ENCODE results near the gene OSBPL6. TPM values are rescaled to one million over a fixed set of nuclear protein-coding genes. Genes with fewer than 3 reads are reported as not detected.

OSBPL6 gene
- total RNA-seq, 1 donor from 2014 or later, result 1.8 TPM

DNA sequence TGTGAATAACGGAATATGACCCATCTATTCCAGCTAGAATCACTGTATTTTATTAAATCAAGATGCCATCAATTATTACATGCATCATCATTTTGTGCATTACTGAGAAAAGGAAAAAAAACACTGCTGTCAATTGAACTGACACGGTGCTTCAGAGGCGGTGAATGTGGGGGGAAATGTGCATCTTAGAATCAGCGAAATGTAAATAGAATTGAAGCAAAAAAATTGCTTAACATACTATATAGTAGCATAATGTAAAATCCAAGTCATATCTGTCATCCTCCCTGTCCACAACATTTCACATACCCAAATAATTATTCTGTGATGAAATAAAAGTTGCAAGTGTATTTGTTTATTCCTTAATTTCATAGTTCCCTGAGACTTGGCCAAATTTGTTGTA is 172.1 kb downstream of the OSBPL6 start:
- Mint-ChIP-seq H3K4me1 (ENCODE audit: low read depth) (no peaks in the 10 kb centered on the region), H3K4me3 (ENCODE audit: low read depth) (no peak overlapping the region), H3K9me3 (no peaks in the 10 kb centered on the region), H3K27ac (no peak overlapping the region), H3K36me3 (ENCODE audit: low read depth) (no peaks in the 10 kb centered on the region), H3K27me3 (ENCODE audit: low read depth) (peaks cover 17% of the 10 kb centered on the region)
- intact Hi-C loops (cut with micrococcal nuclease), result no loop called here
- DNase-seq (ENCODE audit: low spot score), result no peak

DNA sequence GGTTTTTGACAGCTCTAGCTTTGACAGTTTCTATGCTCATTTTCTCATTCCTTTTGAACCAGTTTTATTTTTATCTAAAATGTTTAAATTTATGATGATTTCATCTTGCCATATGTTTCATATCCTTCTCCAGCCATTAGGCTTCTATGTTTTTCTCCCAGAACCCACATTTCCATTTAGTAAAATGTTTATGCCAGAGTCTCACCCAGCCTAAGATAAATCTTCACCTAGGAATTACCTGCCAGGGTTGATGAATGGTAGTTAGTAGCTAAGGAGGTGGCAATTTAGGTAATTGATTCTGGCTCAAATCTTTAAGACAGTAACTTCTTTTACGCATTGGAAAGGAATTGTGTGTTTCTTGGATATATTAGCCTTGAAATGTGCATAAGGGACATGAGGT is 173.0 kb downstream of the OSBPL6 start:
- Mint-ChIP-seq H3K27ac (no peak overlapping the region), H3K27me3 (ENCODE audit: low read depth) (peaks cover 20% of the 10 kb centered on the region), H3K36me3 (ENCODE audit: low read depth) (no peaks in the 10 kb centered on the region), H3K4me3 (ENCODE audit: low read depth) (no peak overlapping the region), H3K4me1 (ENCODE audit: low read depth) (no peaks in the 10 kb centered on the region), H3K9me3 (no peaks in the 10 kb centered on the region)
- DNase-seq (ENCODE audit: low spot score), result no peak
- intact Hi-C loops (cut with micrococcal nuclease), result no loop called here

DNA sequence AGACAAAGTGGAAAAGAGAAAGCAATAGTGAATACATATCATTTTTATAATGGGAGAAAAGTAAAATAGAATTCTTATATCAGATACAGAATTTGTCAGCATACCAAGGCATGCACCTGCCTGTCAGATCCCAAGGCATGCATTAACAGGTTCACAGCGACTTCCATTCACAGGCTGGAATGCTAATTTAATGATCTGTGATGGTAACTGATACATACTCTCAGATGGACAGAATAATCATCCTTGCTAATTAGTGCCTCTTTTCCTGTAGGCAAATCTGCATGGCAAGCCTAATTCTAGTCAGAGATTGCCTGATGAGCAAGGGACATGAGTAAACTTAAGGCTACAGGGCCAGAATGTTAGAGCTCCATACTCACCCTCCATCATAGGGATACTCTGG is 180.6 kb downstream of the OSBPL6 start:
- Mint-ChIP-seq H3K36me3 (ENCODE audit: low read depth) (no peaks in the 10 kb centered on the region), H3K4me1 (ENCODE audit: low read depth) (peaks cover 6% of the 10 kb centered on the region), H3K27ac (no peak overlapping the region), H3K4me3 (ENCODE audit: low read depth) (no peak overlapping the region), H3K9me3 (no peaks in the 10 kb centered on the region), H3K27me3 (ENCODE audit: low read depth) (peaks cover 28% of the 10 kb centered on the region)
- intact Hi-C loops (cut with micrococcal nuclease), result no loop called here
- DNase-seq (ENCODE audit: low spot score), result no peak

DNA sequence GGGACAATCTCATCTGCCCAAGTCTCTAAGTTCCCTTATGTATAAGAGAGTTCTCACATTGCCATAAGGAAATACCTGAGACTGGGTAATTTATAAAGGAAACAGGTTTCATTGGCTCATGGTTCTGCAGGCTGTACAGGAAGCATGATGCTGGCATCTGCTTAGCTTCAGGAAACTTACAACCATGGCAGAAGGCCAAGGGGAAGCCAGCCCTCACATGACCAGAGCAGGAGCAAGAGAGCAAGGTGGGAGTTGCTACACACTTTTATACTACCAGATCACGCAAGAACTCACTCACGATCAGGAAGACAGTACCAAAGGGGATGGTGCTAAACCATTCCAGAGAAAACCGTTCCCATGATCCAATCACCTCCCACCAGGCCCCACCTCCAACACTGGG is 182.7 kb downstream of the OSBPL6 start:
- intact Hi-C loops (cut with micrococcal nuclease), result no loop called here
- H3K27ac Mint-ChIP-seq, result no peak overlapping the region
- no peaks in the 10 kb centered on the region for H3K36me3 Mint-ChIP-seq (ENCODE audit: low read depth)
- H3K27me3 Mint-ChIP-seq (ENCODE audit: low read depth), result peaks cover 21% of the 10 kb centered on the region
- DNase-seq (ENCODE audit: low spot score), result no peak
- H3K4me1 Mint-ChIP-seq (ENCODE audit: low read depth), result peaks cover 15% of the 10 kb centered on the region
- no peak overlapping the region for H3K4me3 Mint-ChIP-seq (ENCODE audit: low read depth)
- H3K9me3 Mint-ChIP-seq, result no peaks in the 10 kb centered on the region

DNA sequence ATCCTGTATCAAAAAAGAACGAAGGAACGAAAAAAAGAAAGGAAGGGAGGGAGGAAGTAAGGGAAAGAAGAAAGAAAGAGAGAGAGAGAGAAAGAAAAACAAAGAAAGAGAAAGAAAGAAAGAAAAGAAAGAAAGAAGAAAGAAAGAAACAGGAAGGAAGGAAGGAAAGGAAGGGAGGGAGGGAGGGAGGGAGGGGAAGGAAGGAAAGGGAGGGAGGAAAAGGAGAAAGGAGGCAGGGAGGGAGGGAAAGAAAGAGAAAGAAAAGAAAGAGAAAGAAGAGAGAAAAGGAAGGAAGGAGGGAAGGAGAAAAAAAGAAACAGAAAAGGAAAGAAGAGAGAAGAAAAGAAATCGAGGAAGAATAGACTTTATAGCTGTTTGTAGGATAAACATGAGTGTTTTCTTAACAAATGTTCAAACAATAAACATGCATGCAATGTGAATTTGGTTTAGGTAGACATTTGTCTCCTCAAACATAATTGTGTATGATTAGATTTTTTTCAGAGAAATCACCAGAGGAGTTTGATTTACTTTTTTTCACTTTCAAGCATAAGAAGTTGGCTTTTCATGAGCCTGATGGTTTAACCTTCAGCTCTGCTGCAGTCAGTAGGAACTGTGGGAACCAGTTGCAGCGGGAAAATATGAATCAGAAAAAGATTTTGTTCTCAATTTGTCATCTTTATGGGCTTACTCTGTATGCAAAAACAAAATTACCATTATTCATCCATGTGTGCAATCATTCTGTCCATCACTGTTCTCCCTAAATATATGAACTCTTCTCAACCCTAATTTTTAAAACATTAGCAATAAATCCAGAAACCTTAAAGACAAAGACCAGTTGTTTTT is 185.1 kb downstream of the OSBPL6 start:
- no peaks in the 10 kb centered on the region for H3K36me3 Mint-ChIP-seq (ENCODE audit: low read depth)
- intact Hi-C loops (cut with micrococcal nuclease), result no loop called here
- no peak overlapping the region for H3K4me3 Mint-ChIP-seq (ENCODE audit: low read depth)
- H3K4me1 Mint-ChIP-seq (ENCODE audit: low read depth), result peaks cover 15% of the 10 kb centered on the region
- peaks cover 9% of the 10 kb centered on the region for H3K27me3 Mint-ChIP-seq (ENCODE audit: low read depth)
- H3K9me3 Mint-ChIP-seq, result no peaks in the 10 kb centered on the region
- no peak for DNase-seq (ENCODE audit: low spot score)
- H3K27ac Mint-ChIP-seq, result no peak overlapping the region

DNA sequence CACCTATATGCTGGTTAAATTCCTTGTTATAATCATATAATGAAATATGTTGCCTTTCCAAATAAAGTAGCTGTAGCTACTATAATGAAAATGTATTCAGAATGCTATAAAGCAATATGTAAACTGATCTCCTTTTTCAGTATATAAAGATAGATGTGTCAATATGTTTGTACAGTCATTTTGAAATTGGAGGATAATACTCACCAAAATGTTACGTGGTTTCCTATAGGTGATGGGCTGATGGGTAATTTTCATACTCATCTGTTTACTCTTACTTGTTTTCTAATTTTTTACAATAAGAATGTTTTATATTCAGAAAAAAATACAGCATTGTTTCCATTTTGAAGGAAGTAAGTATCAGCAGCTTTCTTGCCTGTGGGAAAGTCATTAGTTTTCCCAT is 186.5 kb downstream of the OSBPL6 start:
- no peaks in the 10 kb centered on the region for H3K36me3 Mint-ChIP-seq (ENCODE audit: low read depth)
- H3K27ac Mint-ChIP-seq, result no peak overlapping the region
- peaks cover 15% of the 10 kb centered on the region for H3K4me1 Mint-ChIP-seq (ENCODE audit: low read depth)
- no peak overlapping the region for H3K4me3 Mint-ChIP-seq (ENCODE audit: low read depth)
- no peaks in the 10 kb centered on the region for H3K9me3 Mint-ChIP-seq
- intact Hi-C loops (cut with micrococcal nuclease), result loop anchor here (1.0 kb wide), 1 partner anchor 34 kb away; no protein-coding TSS in a partner anchor
- peaks cover 6% of the 10 kb centered on the region for H3K27me3 Mint-ChIP-seq (ENCODE audit: low read depth)
- no peak for DNase-seq (ENCODE audit: low spot score)

DNA sequence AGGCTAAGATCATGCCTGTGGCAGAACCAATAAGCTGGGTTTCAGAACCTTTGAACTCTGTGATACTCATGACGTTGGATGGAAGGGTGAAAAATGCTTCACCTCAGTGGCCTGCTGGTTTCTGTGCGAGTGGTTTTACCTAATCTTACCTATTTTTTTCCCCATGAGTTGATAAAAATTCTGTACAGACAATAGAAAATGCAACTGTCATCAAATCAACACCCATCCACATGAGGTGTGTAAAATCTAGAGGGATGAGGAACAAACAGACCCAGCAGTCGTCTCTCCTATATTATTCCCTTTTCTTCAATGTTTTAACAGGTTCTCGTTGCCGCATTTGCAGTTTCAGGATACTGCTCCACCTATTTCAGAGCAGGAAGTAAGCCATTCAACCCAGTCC is 189.4 kb downstream of the OSBPL6 start:
- Mint-ChIP-seq H3K36me3 (ENCODE audit: low read depth) (no peaks in the 10 kb centered on the region), H3K27me3 (ENCODE audit: low read depth) (peaks cover 2% of the 10 kb centered on the region), H3K27ac (no peak overlapping the region), H3K9me3 (no peaks in the 10 kb centered on the region), H3K4me1 (ENCODE audit: low read depth) (peaks cover 22% of the 10 kb centered on the region), H3K4me3 (ENCODE audit: low read depth) (no peak overlapping the region)
- DNase-seq (ENCODE audit: low spot score), result no peak
- intact Hi-C loops (cut with micrococcal nuclease), result no loop called here

DNA sequence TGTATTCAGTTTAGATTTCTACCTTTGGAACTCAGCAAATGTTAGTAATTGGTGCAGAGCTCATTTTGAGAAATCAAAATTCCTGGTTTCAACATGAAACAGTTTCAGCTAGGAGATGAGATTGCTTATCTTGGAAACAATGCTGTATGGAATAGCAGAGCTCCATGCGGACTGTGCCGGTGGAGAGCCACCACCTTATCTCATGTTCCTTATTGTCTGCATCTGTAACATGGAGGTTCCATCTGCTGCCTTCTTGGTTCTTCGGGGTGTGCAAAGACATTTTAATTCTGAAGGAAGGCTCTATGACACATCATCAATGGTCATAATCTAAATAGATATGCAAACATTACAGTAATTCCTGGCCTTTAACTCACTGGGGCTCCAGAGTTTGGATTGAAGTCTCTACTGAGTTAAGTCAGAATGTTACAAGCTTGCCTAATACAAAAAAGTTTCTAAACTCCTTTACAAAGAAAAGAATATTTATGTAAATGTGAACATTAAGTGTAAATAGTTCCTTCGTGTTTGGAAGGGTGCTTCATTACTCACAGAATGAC is 191.4 kb downstream of the OSBPL6 start:
- intact Hi-C loops (cut with micrococcal nuclease), result no loop called here
- no peak overlapping the region for H3K4me3 Mint-ChIP-seq (ENCODE audit: low read depth)
- peaks cover 13% of the 10 kb centered on the region for H3K4me1 Mint-ChIP-seq (ENCODE audit: low read depth)
- no peaks in the 10 kb centered on the region for H3K9me3 Mint-ChIP-seq
- no peaks in the 10 kb centered on the region for H3K36me3 Mint-ChIP-seq (ENCODE audit: low read depth)
- no peak for DNase-seq (ENCODE audit: low spot score)
- peaks cover 3% of the 10 kb centered on the region for H3K27me3 Mint-ChIP-seq (ENCODE audit: low read depth)
- H3K27ac Mint-ChIP-seq, result no peak overlapping the region

DNA sequence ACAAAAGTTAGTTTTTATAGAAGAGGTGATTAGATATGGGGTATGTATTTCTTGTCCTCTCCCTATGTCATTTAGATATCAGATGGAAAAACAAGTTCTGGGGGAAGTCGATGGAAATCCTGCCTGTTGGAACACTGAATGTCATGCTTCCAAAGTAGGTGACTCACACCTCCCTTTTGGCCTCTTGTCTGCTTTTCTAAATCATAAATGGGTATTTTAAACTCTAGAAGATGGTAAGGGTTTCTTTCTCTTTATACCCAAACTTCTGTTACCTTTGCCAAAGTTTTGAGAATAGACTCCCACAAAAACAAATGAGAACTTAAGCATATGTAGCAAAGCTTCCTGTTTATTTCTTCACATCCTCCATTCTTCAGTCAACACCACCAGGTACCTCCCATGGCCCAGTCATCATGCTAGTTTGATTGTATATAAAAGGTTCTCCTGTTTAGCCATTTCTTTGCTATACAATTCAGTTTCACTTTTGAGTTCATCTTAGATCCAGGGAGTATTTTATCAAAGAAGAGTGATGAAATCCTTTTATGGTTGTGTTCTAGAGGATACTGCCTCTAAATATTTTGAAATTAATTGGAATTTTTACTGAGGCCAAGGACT is 192.8 kb downstream of the OSBPL6 start:
- Mint-ChIP-seq H3K27ac (no peak overlapping the region), H3K9me3 (no peaks in the 10 kb centered on the region), H3K36me3 (ENCODE audit: low read depth) (no peaks in the 10 kb centered on the region), H3K27me3 (ENCODE audit: low read depth) (peaks cover 4% of the 10 kb centered on the region), H3K4me3 (ENCODE audit: low read depth) (no peak overlapping the region), H3K4me1 (ENCODE audit: low read depth) (peaks cover 6% of the 10 kb centered on the region)
- DNase-seq (ENCODE audit: low spot score), result no peak
- intact Hi-C loops (cut with micrococcal nuclease), result no loop called here

DNA sequence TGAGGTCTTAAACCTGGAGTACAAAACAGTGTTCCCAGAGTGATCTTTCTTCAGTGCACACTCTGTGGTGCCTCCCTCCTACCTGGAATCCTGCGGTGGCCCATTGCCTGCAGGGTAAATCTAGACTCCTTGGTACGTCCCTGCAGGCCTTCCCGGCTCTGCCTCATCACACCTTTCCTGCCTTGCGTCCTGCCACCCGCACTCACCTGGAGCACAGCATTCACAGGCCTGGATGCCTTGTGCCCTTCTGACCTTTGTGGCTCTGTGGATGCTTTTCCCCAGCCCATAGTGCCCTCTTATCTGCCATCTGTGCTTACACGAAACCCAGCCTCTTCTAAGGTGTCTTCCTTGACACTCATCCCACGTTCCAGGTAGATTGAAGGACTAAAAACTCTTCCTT is 194.0 kb downstream of the OSBPL6 start:
- no peaks in the 10 kb centered on the region for H3K36me3 Mint-ChIP-seq (ENCODE audit: low read depth)
- peaks cover 10% of the 10 kb centered on the region for H3K27me3 Mint-ChIP-seq (ENCODE audit: low read depth)
- no peak for DNase-seq (ENCODE audit: low spot score)
- H3K4me3 Mint-ChIP-seq (ENCODE audit: low read depth), result no peak overlapping the region
- intact Hi-C loops (cut with micrococcal nuclease), result no loop called here
- H3K4me1 Mint-ChIP-seq (ENCODE audit: low read depth), result peaks cover 6% of the 10 kb centered on the region
- no peak overlapping the region for H3K27ac Mint-ChIP-seq
- no peaks in the 10 kb centered on the region for H3K9me3 Mint-ChIP-seq

DNA sequence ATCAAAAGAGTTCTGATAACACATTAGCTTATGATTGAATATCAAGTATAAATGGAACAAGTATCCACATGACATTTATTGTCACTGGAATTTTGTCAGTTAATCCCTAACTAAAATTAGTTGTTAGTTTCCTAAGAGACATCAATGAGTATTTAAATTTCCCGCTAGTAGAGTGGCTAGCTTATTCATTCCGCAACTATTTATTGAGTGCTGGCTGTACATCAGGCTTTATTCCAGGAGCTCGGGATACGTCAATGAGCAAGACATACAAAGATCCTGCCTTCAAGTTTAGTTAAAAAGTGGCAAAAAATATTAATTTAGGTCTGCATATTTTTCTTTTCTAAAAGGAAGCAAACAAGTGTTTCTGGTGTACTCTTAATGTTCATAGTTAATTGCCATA is 197.4 kb downstream of the OSBPL6 start:
- peaks cover 6% of the 10 kb centered on the region for H3K4me1 Mint-ChIP-seq (ENCODE audit: low read depth)

DNA sequence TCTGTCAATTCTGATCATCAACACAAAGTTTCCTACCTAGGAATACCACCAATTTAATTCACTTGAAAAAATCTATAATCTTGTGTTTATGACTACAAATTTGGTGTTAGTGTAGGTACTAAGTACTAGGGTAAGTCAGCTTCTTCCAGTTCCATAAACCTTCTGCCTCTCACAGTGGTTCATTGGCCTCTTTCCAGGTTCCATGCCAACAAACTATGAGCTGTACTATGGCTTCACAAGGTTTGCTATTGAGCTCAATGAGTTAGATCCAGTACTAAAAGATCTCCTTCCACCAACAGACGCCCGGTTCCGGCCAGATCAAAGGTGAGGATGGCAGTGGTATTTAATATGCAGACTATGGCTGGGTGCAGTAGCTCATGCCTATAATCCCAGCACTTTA is 197.9 kb downstream of the OSBPL6 start:
- H3K36me3 Mint-ChIP-seq (ENCODE audit: low read depth), result no peaks in the 10 kb centered on the region
- H3K4me1 Mint-ChIP-seq (ENCODE audit: low read depth), result peaks cover 4% of the 10 kb centered on the region
- H3K9me3 Mint-ChIP-seq, result no peaks in the 10 kb centered on the region
- intact Hi-C loops (cut with micrococcal nuclease), result no loop called here
- no peak overlapping the region for H3K4me3 Mint-ChIP-seq (ENCODE audit: low read depth)
- H3K27me3 Mint-ChIP-seq (ENCODE audit: low read depth), result peaks cover 22% of the 10 kb centered on the region
- no peak overlapping the region for H3K27ac Mint-ChIP-seq
- no peak for DNase-seq (ENCODE audit: low spot score)

More for the DNA sequence above, 197.4 kb downstream of the OSBPL6 start:
- Mint-ChIP-seq H3K4me3 (ENCODE audit: low read depth) (no peak overlapping the region), H3K27me3 (ENCODE audit: low read depth) (peaks cover 22% of the 10 kb centered on the region), H3K36me3 (ENCODE audit: low read depth) (no peaks in the 10 kb centered on the region), H3K9me3 (no peaks in the 10 kb centered on the region), H3K27ac (no peak overlapping the region)
- intact Hi-C loops (cut with micrococcal nuclease), result no loop called here
- DNase-seq (ENCODE audit: low spot score), result no peak

DNA sequence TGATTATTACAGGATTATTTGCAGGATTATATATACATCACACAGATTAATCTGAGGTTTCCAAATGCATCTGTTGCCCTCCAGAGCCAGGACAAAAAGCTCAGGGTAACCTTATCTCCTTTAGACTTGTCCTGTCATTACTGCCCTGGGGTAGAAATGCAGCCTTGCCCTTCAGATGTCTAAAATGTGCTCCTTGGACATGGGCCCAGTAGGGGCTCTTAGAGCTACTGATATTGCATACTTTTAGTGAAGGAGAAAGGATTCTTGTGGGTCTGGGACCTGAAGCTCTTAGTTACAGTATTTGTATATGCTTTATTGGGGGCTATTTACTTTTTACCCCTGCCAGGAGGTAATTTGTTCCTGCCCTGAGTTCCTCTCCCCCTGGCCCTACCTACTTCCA is 200.5 kb downstream of the OSBPL6 start:
- DNase-seq (ENCODE audit: low spot score), result no peak
- no peak overlapping the region for H3K4me3 Mint-ChIP-seq (ENCODE audit: low read depth)
- no peaks in the 10 kb centered on the region for H3K36me3 Mint-ChIP-seq (ENCODE audit: low read depth)
- peaks cover 8% of the 10 kb centered on the region for H3K4me1 Mint-ChIP-seq (ENCODE audit: low read depth)
- H3K27ac Mint-ChIP-seq, result no peak overlapping the region
- intact Hi-C loops (cut with micrococcal nuclease), result loop anchor here (5.0 kb wide), 1 partner anchor 88 kb away; no protein-coding TSS in a partner anchor
- H3K9me3 Mint-ChIP-seq, result no peaks in the 10 kb centered on the region
- H3K27me3 Mint-ChIP-seq (ENCODE audit: low read depth), result peaks cover 22% of the 10 kb centered on the region
